Measurements from ENCODE around the gene TSNAX.
"Not testable (repeated sequence)": the region's sequence is repeated elsewhere in the genome, so short reads cannot be mapped to it uniquely, and the experiment has no call there.

The TSNAX gene

GRCh38 chr1:231563247-231563646, 34.8 kb downstream of the TSNAX start:
- Histone ChIP-seq H3K27me3 (ENCODE audit: insufficient read depth, low read length, poor library complexity, severe bottlenecking) (no peaks in the 10 kb centered on the region), H3K4me3 (ENCODE audit: low read length, poor library complexity, severe bottlenecking) (no peak overlapping the region), H3K4me1 (ENCODE audit: insufficient read depth, low read length, poor library complexity, severe bottlenecking) (no peaks in the 10 kb centered on the region), H3K9me2 (replicated peaks; ENCODE audit: low read depth, low read length) (no peaks in the 10 kb centered on the region), H3K9ac (ENCODE audit: low read depth, low read length, poor library complexity, severe bottlenecking) (no peak overlapping the region), H4K20me1 (ENCODE audit: insufficient read depth, low read length, poor library complexity, severe bottlenecking) (no peaks in the 10 kb centered on the region), H3K36me3 (ENCODE audit: insufficient read depth, low read length) (peaks cover 59% of the 10 kb centered on the region), H3K4me2 (ENCODE audit: low read depth, low read length, poor library complexity, severe bottlenecking) (no peak overlapping the region), H3K79me2 (ENCODE audit: insufficient read depth, low read length) (no peaks in the 10 kb centered on the region; the same call in 1 of the 2 replicates), H3K9me3 (ENCODE audit: insufficient read depth, low read depth, low read length) (no peaks in the 10 kb centered on the region), H3F3A (ENCODE audit: low read depth) (no peaks in the 10 kb centered on the region), H2AFZ (ENCODE audit: low read length) (no peak overlapping the region)
- TF ChIP-seq CTCF (conservative IDR thresholded peaks at IDR 0.05; ENCODE audit: low read length) (no peak), EZH2phosphoT487 (IDR thresholded peaks at IDR 0.05; ENCODE audit: borderline replicate concordance) (no peak)

- H3K79me2 ChIP-seq (ENCODE audit: insufficient read depth, low read length): no peaks in the 10 kb centered on the region
- H3K36me3 ChIP-seq (ENCODE audit: insufficient read depth, low read length): peaks cover 59% of the 10 kb centered on the region
- H3K4me1 ChIP-seq (ENCODE audit: insufficient read depth, low read length, poor library complexity, severe bottlenecking): no peaks in the 10 kb centered on the region
- H2AFZ ChIP-seq (ENCODE audit: low read length): no peak overlapping the region
- H3K9ac ChIP-seq (ENCODE audit: low read depth, low read length, poor library complexity, severe bottlenecking): no peak overlapping the region
- H3K4me2 ChIP-seq (ENCODE audit: low read depth, low read length, poor library complexity, severe bottlenecking): no peak overlapping the region
- no peaks in the 10 kb centered on the region for H3F3A ChIP-seq (ENCODE audit: low read depth)
- H3K4me3 ChIP-seq (ENCODE audit: low read length, poor library complexity, severe bottlenecking): no peak overlapping the region
- TF ChIP-seq EZH2phosphoT487 (IDR thresholded peaks at IDR 0.05; ENCODE audit: borderline replicate concordance) (no peak), CTCF (conservative IDR thresholded peaks at IDR 0.05; ENCODE audit: low read length) (no peak)
- H3K9me2 ChIP-seq (replicated peaks; ENCODE audit: low read depth, low read length): no peaks in the 10 kb centered on the region
- H3K9me3 ChIP-seq (ENCODE audit: insufficient read depth, low read depth, low read length): no peaks in the 10 kb centered on the region
- no peaks in the 10 kb centered on the region for H4K20me1 ChIP-seq (ENCODE audit: insufficient read depth, low read length, poor library complexity, severe bottlenecking)
- H3K27me3 ChIP-seq (ENCODE audit: insufficient read depth, low read length, poor library complexity, severe bottlenecking): no peaks in the 10 kb centered on the region
These were observed 35.9 kb downstream of the TSNAX start for GRCh38 chr1:231564373-231564772.

- no peak overlapping the region for H2AFZ ChIP-seq (ENCODE audit: low read length)
These were observed 38.0 kb downstream of the TSNAX start for GRCh38 chr1:231566496-231566895.

GRCh38 chr1:231570262-231570661, 41.8 kb downstream of the TSNAX start:
- H3K79me2 ChIP-seq (ENCODE audit: insufficient read depth, low read length); H3K4me3 ChIP-seq (ENCODE audit: low read length, poor library complexity, severe bottlenecking); H3K4me2 ChIP-seq (ENCODE audit: low read depth, low read length, poor library complexity, severe bottlenecking); H3K27me3 ChIP-seq (ENCODE audit: insufficient read depth, low read length, poor library complexity, severe bottlenecking); H3K4me1 ChIP-seq (ENCODE audit: insufficient read depth, low read length, poor library complexity, severe bottlenecking); H3F3A ChIP-seq (ENCODE audit: low read depth); H3K9me2 ChIP-seq (replicated peaks; ENCODE audit: low read depth, low read length); H4K20me1 ChIP-seq (ENCODE audit: insufficient read depth, low read length, poor library complexity, severe bottlenecking); H2AFZ ChIP-seq (ENCODE audit: low read length); H3K9me3 ChIP-seq (ENCODE audit: insufficient read depth, low read depth, low read length); H3K9ac ChIP-seq (ENCODE audit: low read depth, low read length, poor library complexity, severe bottlenecking): not testable (repeated sequence)
- peaks cover 22% of the 10 kb centered on the region; the same call in 1 of the 2 replicates for H3K36me3 ChIP-seq (ENCODE audit: insufficient read depth, low read length)

More at GRCh38 chr1:231566496-231566895, 38.0 kb downstream of the TSNAX start:
- Histone ChIP-seq H3K9me2 (replicated peaks; ENCODE audit: low read depth, low read length) (no peaks in the 10 kb centered on the region), H3K9ac (ENCODE audit: low read depth, low read length, poor library complexity, severe bottlenecking) (no peak overlapping the region), H3F3A (ENCODE audit: low read depth) (no peaks in the 10 kb centered on the region), H3K36me3 (ENCODE audit: insufficient read depth, low read length) (peaks cover 55% of the 10 kb centered on the region), H3K27me3 (ENCODE audit: insufficient read depth, low read length, poor library complexity, severe bottlenecking) (no peaks in the 10 kb centered on the region), H3K79me2 (ENCODE audit: insufficient read depth, low read length) (no peaks in the 10 kb centered on the region), H3K4me1 (ENCODE audit: insufficient read depth, low read length, poor library complexity, severe bottlenecking) (no peaks in the 10 kb centered on the region), H3K9me3 (ENCODE audit: insufficient read depth, low read depth, low read length) (no peaks in the 10 kb centered on the region), H3K4me2 (ENCODE audit: low read depth, low read length, poor library complexity, severe bottlenecking) (no peak overlapping the region), H3K4me3 (ENCODE audit: low read length, poor library complexity, severe bottlenecking) (no peak overlapping the region), H4K20me1 (ENCODE audit: insufficient read depth, low read length, poor library complexity, severe bottlenecking) (no peaks in the 10 kb centered on the region)
- TF ChIP-seq EZH2phosphoT487 (IDR thresholded peaks at IDR 0.05; ENCODE audit: borderline replicate concordance) (no peak), CTCF (conservative IDR thresholded peaks at IDR 0.05; ENCODE audit: low read length) (no peak)
